HCT116 (cell line): ENCODE results near the gene MTMR12.

Source experiments
- EZH2 ChIP-seq: fragments of 200-600 bp; sonication (generic); IDR thresholded peaks from 2 replicates; pipeline ENCODE4 v1.6.1; 2017; ENCODE audit warnings: antibody characterized with exemption, mixed run types
- EZH2phosphoT487 ChIP-seq: fragments of 200-600 bp; IDR thresholded peaks from 2 replicates; pipeline ENCODE4 v1.6.1; 2018; ENCODE audit warnings: antibody characterized with exemption, borderline replicate concordance
- FOSL1 ChIP-seq: IDR thresholded peaks from 2 replicates; pipeline ENCODE4 v1.6.1; 2012; ENCODE audit warnings: low read depth
- POLR2A ChIP-seq: IDR thresholded peaks from 2 replicates; pipeline ENCODE4 v1.7.0; 2011; ENCODE audit warnings: borderline replicate concordance; ENCODE audit not compliant: insufficient read depth, insufficient read length; ENCODE audit errors: extremely low read depth
- POLR2AphosphoS5 ChIP-seq: IDR thresholded peaks from 2 replicates; pipeline ENCODE4 v1.6.1; 2011; ENCODE audit warnings: mild to moderate bottlenecking, low read depth, low read length, moderate library complexity
- SP1 ChIP-seq: IDR thresholded peaks from 2 replicates; pipeline ENCODE4 v1.6.1; 2012; ENCODE audit warnings: low read depth
- YY1 ChIP-seq: IDR thresholded peaks from 2 replicates; pipeline ENCODE4 v1.6.1; 2011; ENCODE audit warnings: low read length, low read depth, moderate library complexity, mild to moderate bottlenecking; ENCODE audit not compliant: insufficient replicate concordance; ENCODE audit errors: extremely low read depth
- ZNF274 ChIP-seq: fragments of 200-500 bp; sonication (Bioruptor generic); IDR thresholded peaks from 2 replicates; pipeline ENCODE4 v1.6.1; 2014; ENCODE audit warnings: mild to moderate bottlenecking, low read depth, low read length, inconsistent platforms
- TF ChIP-seq, protein P1 (sequence below), 3 experiments: fragments of 200-600 bp in 1 of 3; sonication (generic) in 1 of 3; IDR thresholded peaks in 2 of 3; conservative IDR thresholded peaks in 1 of 3; 2 replicates each; pipeline ENCODE4 v1.5.1; 2012 to 2017; ENCODE audit warnings: low read depth in 2 of 3, low read length in 2 of 3, antibody characterized with exemption in 1 of 3, borderline replicate concordance in 1 of 3, control low read depth in 1 of 3, mild to moderate bottlenecking in 1 of 3, mixed read lengths in 1 of 3, mixed run types in 1 of 3, moderate library complexity in 1 of 3; ENCODE audit not compliant: insufficient read depth in 1 of 3
- TF ChIP-seq, protein P2 (sequence below): IDR thresholded peaks from 2 replicates; pipeline ENCODE4 v1.6.1; 2012; ENCODE audit warnings: low read depth
- TF ChIP-seq, protein P3 (sequence below): IDR thresholded peaks from 2 replicates; pipeline ENCODE4 v1.6.1; 2012

- TF ChIP-seq, protein P1, sequence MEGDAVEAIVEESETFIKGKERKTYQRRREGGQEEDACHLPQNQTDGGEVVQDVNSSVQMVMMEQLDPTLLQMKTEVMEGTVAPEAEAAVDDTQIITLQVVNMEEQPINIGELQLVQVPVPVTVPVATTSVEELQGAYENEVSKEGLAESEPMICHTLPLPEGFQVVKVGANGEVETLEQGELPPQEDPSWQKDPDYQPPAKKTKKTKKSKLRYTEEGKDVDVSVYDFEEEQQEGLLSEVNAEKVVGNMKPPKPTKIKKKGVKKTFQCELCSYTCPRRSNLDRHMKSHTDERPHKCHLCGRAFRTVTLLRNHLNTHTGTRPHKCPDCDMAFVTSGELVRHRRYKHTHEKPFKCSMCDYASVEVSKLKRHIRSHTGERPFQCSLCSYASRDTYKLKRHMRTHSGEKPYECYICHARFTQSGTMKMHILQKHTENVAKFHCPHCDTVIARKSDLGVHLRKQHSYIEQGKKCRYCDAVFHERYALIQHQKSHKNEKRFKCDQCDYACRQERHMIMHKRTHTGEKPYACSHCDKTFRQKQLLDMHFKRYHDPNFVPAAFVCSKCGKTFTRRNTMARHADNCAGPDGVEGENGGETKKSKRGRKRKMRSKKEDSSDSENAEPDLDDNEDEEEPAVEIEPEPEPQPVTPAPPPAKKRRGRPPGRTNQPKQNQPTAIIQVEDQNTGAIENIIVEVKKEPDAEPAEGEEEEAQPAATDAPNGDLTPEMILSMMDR (IDR thresholded peaks at IDR 0.05 in 2 of 3, conservative IDR thresholded peaks at IDR 0.05 in 1 of 3; ENCODE audit: borderline replicate concordance in 1 of 3, insufficient read depth in 1 of 3, low read depth in 2 of 3, low read length in 2 of 3), result no peak
- TF ChIP-seq POLR2A (no peak), FOSL1 (no peak), POLR2AphosphoS5 (no peak), EZH2 (no peak), YY1 (no peak), EZH2phosphoT487 (no peak), ZNF274 (no peak), SP1 (no peak)
- TF ChIP-seq, protein P2, sequence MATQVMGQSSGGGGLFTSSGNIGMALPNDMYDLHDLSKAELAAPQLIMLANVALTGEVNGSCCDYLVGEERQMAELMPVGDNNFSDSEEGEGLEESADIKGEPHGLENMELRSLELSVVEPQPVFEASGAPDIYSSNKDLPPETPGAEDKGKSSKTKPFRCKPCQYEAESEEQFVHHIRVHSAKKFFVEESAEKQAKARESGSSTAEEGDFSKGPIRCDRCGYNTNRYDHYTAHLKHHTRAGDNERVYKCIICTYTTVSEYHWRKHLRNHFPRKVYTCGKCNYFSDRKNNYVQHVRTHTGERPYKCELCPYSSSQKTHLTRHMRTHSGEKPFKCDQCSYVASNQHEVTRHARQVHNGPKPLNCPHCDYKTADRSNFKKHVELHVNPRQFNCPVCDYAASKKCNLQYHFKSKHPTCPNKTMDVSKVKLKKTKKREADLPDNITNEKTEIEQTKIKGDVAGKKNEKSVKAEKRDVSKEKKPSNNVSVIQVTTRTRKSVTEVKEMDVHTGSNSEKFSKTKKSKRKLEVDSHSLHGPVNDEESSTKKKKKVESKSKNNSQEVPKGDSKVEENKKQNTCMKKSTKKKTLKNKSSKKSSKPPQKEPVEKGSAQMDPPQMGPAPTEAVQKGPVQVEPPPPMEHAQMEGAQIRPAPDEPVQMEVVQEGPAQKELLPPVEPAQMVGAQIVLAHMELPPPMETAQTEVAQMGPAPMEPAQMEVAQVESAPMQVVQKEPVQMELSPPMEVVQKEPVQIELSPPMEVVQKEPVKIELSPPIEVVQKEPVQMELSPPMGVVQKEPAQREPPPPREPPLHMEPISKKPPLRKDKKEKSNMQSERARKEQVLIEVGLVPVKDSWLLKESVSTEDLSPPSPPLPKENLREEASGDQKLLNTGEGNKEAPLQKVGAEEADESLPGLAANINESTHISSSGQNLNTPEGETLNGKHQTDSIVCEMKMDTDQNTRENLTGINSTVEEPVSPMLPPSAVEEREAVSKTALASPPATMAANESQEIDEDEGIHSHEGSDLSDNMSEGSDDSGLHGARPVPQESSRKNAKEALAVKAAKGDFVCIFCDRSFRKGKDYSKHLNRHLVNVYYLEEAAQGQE, result no peak
- TF ChIP-seq, protein P3, sequence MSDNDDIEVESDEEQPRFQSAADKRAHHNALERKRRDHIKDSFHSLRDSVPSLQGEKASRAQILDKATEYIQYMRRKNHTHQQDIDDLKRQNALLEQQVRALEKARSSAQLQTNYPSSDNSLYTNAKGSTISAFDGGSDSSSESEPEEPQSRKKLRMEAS, result no peak
Measured at GRCh38 chr5:32308946-32309345, 3.8 kb downstream of the MTMR12 start.
